ENCODE measurements around the gene EFNA5. TPM values are rescaled to one million over a fixed set of nuclear protein-coding genes. Genes with fewer than 3 reads are reported as not detected.

The EFNA5 gene
- polyA plus RNA-seq, 4 donors, result 26.8 to 40.8 (median 31.8) TPM

- DNase-seq (ENCODE audit: low read depth in 4 of 4, low spot score in 3 of 4), result no peak
Measured at GRCh38 chr5:107413754-107414153, 257.0 kb downstream of the EFNA5 start.

GRCh38 chr5:107408564-107408963, 262.2 kb downstream of the EFNA5 start:
- DNase-seq (ENCODE audit: low read depth in 4 of 4, low spot score in 3 of 4), result no peak

GRCh38 chr5:107407713-107408298, 262.9 kb downstream of the EFNA5 start:
- no peak for DNase-seq (ENCODE audit: low read depth in 4 of 4, low spot score in 3 of 4)

GRCh38 chr5:107404595-107405374, 266.0 kb downstream of the EFNA5 start:
- no peak for DNase-seq (ENCODE audit: low read depth in 4 of 4, low spot score in 3 of 4)

- no peak for DNase-seq (ENCODE audit: low read depth in 4 of 4, low spot score in 3 of 4)
Measured at GRCh38 chr5:107403228-107403953, 267.3 kb downstream of the EFNA5 start.

GRCh38 chr5:107402434-107403227, 268.1 kb downstream of the EFNA5 start:
- DNase-seq (ENCODE audit: low read depth in 4 of 4, low spot score in 3 of 4), result no peak

- DNase-seq (ENCODE audit: low read depth in 4 of 4, low spot score in 3 of 4), result no peak
Measured at GRCh38 chr5:107401470-107402122, 269.1 kb downstream of the EFNA5 start.

GRCh38 chr5:107400328-107400727, 270.4 kb downstream of the EFNA5 start:
- DNase-seq (ENCODE audit: low read depth in 4 of 4, low spot score in 3 of 4), result no peak

- no peak for DNase-seq (ENCODE audit: low read depth in 4 of 4, low spot score in 3 of 4)
Measured at GRCh38 chr5:107398703-107399102, 272.0 kb downstream of the EFNA5 start.

GRCh38 chr5:107396351-107396690, 274.4 kb downstream of the EFNA5 start:
- no peak for DNase-seq (ENCODE audit: low read depth in 4 of 4, low spot score in 3 of 4)

GRCh38 chr5:107395632-107396350, 274.9 kb downstream of the EFNA5 start:
- no peak for DNase-seq (ENCODE audit: low read depth in 4 of 4, low spot score in 3 of 4)

- DNase-seq (ENCODE audit: low read depth in 4 of 4, low spot score in 3 of 4), result no peak
Measured at GRCh38 chr5:107393851-107394250, 276.9 kb downstream of the EFNA5 start.

GRCh38 chr5:107391787-107392186, 278.9 kb downstream of the EFNA5 start:
- no peak for DNase-seq (ENCODE audit: low read depth in 4 of 4, low spot score in 3 of 4)

- no peak for DNase-seq (ENCODE audit: low read depth in 4 of 4, low spot score in 3 of 4)
Measured at GRCh38 chr5:107389775-107390148, 281.0 kb downstream of the EFNA5 start.

GRCh38 chr5:107389130-107389774, 281.5 kb downstream of the EFNA5 start:
- peak; percentile 36 to 51 (median 42) for DNase-seq (ENCODE audit: low read depth in 4 of 4, low spot score in 3 of 4)

- no peak for DNase-seq (ENCODE audit: low read depth in 4 of 4, low spot score in 3 of 4)
Measured at GRCh38 chr5:107388141-107388861, 282.4 kb downstream of the EFNA5 start.

- DNase-seq (ENCODE audit: low read depth in 4 of 4, low spot score in 3 of 4), result no peak
Measured at GRCh38 chr5:107387526-107388140, 283.1 kb downstream of the EFNA5 start.

- DNase-seq (ENCODE audit: low read depth in 4 of 4, low spot score in 3 of 4), result no peak
Measured at GRCh38 chr5:107385708-107386107, 285.0 kb downstream of the EFNA5 start.

Measured in left renal pelvis (tissue), 4 donors.